Measurements from ENCODE around the gene PKN1.
"Not testable (repeated sequence)": the region's sequence is repeated elsewhere in the genome, so short reads cannot be mapped to it uniquely, and the experiment has no call there.

Gene PKN1

GRCh38 chr19:14432791-14433553 is at the start of gene PKN1:
PKN1 (plus strand) TSS chr19:14433306; CDS start chr19:14433522, 216 bp downstream.
- DNase-seq (ENCODE audit: low read depth in 3 of 3, low spot score in 1 of 3) = peak in 1 of 3 donors; percentile 54

- no peak for DNase-seq (ENCODE audit: low read depth in 3 of 3, low spot score in 1 of 3)
These were observed 49.2 kb upstream of the PKN1 start for GRCh38 chr19:14383661-14384555.

GRCh38 chr19:14385492-14385891 is 47.6 kb upstream of the PKN1 start:
- DNase-seq (ENCODE audit: low read depth in 3 of 3, low spot score in 1 of 3) = no peak

GRCh38 chr19:14390548-14390947 is 42.6 kb upstream of the PKN1 start:
- DNase-seq (ENCODE audit: low read depth in 3 of 3, low spot score in 1 of 3) = no peak

GRCh38 chr19:14391156-14391821 is 41.8 kb upstream of the PKN1 start:
- no peak for DNase-seq (ENCODE audit: low read depth in 3 of 3, low spot score in 1 of 3)

- DNase-seq (ENCODE audit: low read depth in 3 of 3, low spot score in 1 of 3) = no peak
These were observed 39.8 kb upstream of the PKN1 start for GRCh38 chr19:14393329-14393728.

GRCh38 chr19:14394167-14394566 is 38.9 kb upstream of the PKN1 start:
- no peak for DNase-seq (ENCODE audit: low read depth in 3 of 3, low spot score in 1 of 3)

GRCh38 chr19:14395262-14395661 is 37.8 kb upstream of the PKN1 start:
- DNase-seq (ENCODE audit: low read depth in 3 of 3, low spot score in 1 of 3) = no peak

GRCh38 chr19:14395710-14396336 is 37.3 kb upstream of the PKN1 start:
- no peak for DNase-seq (ENCODE audit: low read depth in 3 of 3, low spot score in 1 of 3)

- not testable (repeated sequence) for DNase-seq (ENCODE audit: low read depth in 3 of 3, low spot score in 1 of 3)
These were observed 36.4 kb upstream of the PKN1 start for GRCh38 chr19:14396730-14397129.

- not testable (repeated sequence) for DNase-seq (ENCODE audit: low read depth in 3 of 3, low spot score in 1 of 3)
These were observed 35.9 kb upstream of the PKN1 start for GRCh38 chr19:14397168-14397567.

- no peak for DNase-seq (ENCODE audit: low read depth in 3 of 3, low spot score in 1 of 3)
These were observed 32.1 kb upstream of the PKN1 start for GRCh38 chr19:14400951-14401431.

GRCh38 chr19:14401468-14402195 is 31.5 kb upstream of the PKN1 start:
- DNase-seq (ENCODE audit: low read depth in 3 of 3, low spot score in 1 of 3) = no peak

- no peak for DNase-seq (ENCODE audit: low read depth in 3 of 3, low spot score in 1 of 3)
These were observed 30.6 kb upstream of the PKN1 start for GRCh38 chr19:14402332-14403144.

GRCh38 chr19:14403145-14403930 is 29.8 kb upstream of the PKN1 start:
- DNase-seq (ENCODE audit: low read depth in 3 of 3, low spot score in 1 of 3) = not testable (repeated sequence)

- DNase-seq (ENCODE audit: low read depth in 3 of 3, low spot score in 1 of 3) = no peak
These were observed 28.8 kb upstream of the PKN1 start for GRCh38 chr19:14404312-14404711.

- no peak for DNase-seq (ENCODE audit: low read depth in 3 of 3, low spot score in 1 of 3)
These were observed 27.7 kb upstream of the PKN1 start for GRCh38 chr19:14405380-14405757.

GRCh38 chr19:14405758-14406644 is 27.1 kb upstream of the PKN1 start:
- DNase-seq (ENCODE audit: low read depth in 3 of 3, low spot score in 1 of 3) = peak; percentile 72 to 88 (median 79)

All from stimulated activated CD4-positive, alpha-beta T cell treated with anti-CD3 and anti-CD28 coated beads, TNF-alpha, amount 100 ng/mL, for 1 hour (primary cell).